Colonic mucosa (tissue), 4 donors: ENCODE results near the gene TTC7B. TPM values are rescaled to one million over a fixed set of nuclear protein-coding genes. Genes with fewer than 3 reads are reported as not detected.
A peak's percentile ranks its signal among the peaks of the same experiment; 100 is the strongest.

Source experiments
- DNase-seq: peaks from one replicate; pipeline ENCODE4 v3.0.0-alpha.2; 2020
- H3K27ac ChIP-seq: fragments of 200-600 bp; one replicate; pipeline ENCODE4 v1.8.0; 2021
- H3K27me3 ChIP-seq: fragments of 200-600 bp; one replicate; pipeline ENCODE4 v1.8.0; 2021
- H3K36me3 ChIP-seq: fragments of 200-600 bp; one replicate; pipeline ENCODE4 v1.8.0; 2021
- H3K4me1 ChIP-seq: fragments of 200-600 bp; one replicate; pipeline ENCODE4 v1.8.0; 2021; ENCODE audit warnings: mild to moderate bottlenecking
- H3K4me3 ChIP-seq: fragments of 200-600 bp; one replicate; pipeline ENCODE4 v1.8.0; 2021
- H3K9ac ChIP-seq, 2 donors: one replicate each; pipeline ENCODE4 v1.7.0; 2013; ENCODE audit warnings: control low read depth in 2 of 2, low read depth in 2 of 2, low read length in 2 of 2
- H3K9me3 ChIP-seq: fragments of 200-600 bp; one replicate; pipeline ENCODE4 v1.8.0; 2021
- intact Hi-C: fragments of 100-400 bp; cut with DNase I; formaldehyde crosslinking; loops from one replicate; pipeline ENCODE4 v1.14.1; 2022
- total RNA-seq, 2 donors: library from RNA; stranded (reverse); fragmentation: NEBNext Ultra II Directional in 1 of 2; extraction: Animal tissue kit (Norgen Biotek cat#: 25700) in 1 of 2; gene quantifications; one replicate each; pipeline ENCODE4 v1.2.1, GENCODE V29; 2021
- TF ChIP-seq, protein P1 (sequence below): fragments of 200-600 bp; IDR thresholded peaks from one replicate; pipeline ENCODE4 v1.8.0; 2022; ENCODE audit warnings: antibody characterized with exemption, mild to moderate bottlenecking
- donor health status: healthy.
- donor health status: DM: no; HTN: no; CAD: no.
- donor health status: DM: no; HTN: no; CAD: no.

The TTC7B gene
- total RNA-seq, 2 donors from 2014 or later, result 3.3 to 11.8 TPM

DNA sequence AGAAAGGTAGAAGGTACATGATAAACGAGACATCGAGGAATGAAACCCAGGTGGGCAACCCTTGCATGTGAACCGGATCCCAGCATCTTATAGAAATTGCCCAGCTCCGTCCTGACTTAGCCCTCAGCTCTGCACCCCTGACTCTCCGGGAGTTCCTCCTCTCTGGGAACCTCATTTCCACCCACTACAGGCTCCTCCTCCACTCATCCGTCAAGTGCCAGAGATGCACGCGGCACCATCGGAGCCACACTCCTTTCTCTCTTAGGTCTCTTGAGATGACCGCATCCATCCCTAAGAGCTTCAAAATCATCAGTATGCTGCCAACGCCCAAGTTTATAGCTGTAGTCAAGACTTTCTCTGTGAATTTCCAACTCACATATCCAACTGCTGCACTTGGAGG lies 84.7 kb downstream of the TTC7B start:
- Histone ChIP-seq H3K4me3 (no peak overlapping the region), H3K4me1 (no peaks in the 10 kb centered on the region), H3K36me3 (no peaks in the 10 kb centered on the region), H3K9ac (no peak overlapping the region), H3K9me3 (no peaks in the 10 kb centered on the region), H3K27ac (no peak overlapping the region), H3K27me3 (no peaks in the 10 kb centered on the region)
- DNase-seq, result no peak
- TF ChIP-seq, protein P1, sequence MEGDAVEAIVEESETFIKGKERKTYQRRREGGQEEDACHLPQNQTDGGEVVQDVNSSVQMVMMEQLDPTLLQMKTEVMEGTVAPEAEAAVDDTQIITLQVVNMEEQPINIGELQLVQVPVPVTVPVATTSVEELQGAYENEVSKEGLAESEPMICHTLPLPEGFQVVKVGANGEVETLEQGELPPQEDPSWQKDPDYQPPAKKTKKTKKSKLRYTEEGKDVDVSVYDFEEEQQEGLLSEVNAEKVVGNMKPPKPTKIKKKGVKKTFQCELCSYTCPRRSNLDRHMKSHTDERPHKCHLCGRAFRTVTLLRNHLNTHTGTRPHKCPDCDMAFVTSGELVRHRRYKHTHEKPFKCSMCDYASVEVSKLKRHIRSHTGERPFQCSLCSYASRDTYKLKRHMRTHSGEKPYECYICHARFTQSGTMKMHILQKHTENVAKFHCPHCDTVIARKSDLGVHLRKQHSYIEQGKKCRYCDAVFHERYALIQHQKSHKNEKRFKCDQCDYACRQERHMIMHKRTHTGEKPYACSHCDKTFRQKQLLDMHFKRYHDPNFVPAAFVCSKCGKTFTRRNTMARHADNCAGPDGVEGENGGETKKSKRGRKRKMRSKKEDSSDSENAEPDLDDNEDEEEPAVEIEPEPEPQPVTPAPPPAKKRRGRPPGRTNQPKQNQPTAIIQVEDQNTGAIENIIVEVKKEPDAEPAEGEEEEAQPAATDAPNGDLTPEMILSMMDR, result no peak
- intact Hi-C loops, result no loop called here

DNA sequence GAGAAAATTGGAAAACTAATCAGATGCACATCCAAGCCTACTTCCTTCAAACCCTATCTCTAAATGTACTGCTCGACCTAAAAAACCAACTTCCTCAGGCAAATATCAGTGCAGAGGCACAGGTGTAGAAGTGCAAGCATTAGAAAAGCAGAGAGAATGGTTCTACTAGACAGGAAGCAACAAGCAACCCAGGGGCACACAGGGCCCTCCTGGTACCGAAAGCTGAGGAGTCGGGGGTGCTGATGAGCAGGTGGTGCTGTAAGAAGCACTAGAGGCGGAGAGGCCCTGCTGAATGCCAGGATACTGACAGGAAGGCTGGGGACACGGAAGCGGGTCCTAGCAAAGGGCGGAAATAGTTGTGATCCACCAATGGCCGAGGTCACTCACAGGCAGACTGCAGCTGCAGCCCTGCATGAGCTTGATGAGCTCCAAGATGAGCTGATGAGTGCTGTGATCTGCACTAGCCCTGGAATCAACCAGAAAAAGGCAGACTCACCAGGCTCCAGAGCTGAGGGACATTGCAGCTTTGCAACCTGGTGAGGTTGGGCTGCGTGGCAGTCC lies 85.9 kb downstream of the TTC7B start:
- no peaks in the 10 kb centered on the region for H3K27me3 ChIP-seq
- H3K9me3 ChIP-seq, result no peaks in the 10 kb centered on the region
- DNase-seq, result no peak
- TF ChIP-seq, protein P1, result no peak
- H3K4me1 ChIP-seq, result no peaks in the 10 kb centered on the region
- no peak overlapping the region for H3K27ac ChIP-seq
- no peaks in the 10 kb centered on the region for H3K36me3 ChIP-seq
- no peak overlapping the region for H3K9ac ChIP-seq
- intact Hi-C loops, result no loop called here
- H3K4me3 ChIP-seq, result no peak overlapping the region

DNA sequence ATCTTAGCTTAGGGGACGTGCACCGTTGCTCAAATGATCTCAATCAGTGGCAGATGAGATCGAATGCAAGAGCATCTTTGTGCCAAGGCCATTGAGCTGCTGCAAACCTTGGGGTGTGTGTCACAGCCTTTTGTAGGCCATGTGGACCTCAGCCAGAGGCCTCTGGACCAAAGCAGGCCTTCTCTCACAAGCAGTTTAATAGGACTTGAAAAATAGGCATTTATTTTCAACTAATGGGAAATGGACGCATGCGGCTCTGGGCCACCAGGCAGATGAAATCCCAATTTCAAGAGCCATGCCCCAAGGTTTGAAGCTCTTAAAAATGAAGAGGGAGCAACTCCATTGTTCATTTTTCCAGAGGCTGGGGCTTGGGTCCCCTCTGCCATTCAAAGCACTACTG lies 87.3 kb downstream of the TTC7B start:
- H3K9me3 ChIP-seq, result no peaks in the 10 kb centered on the region
- no peak overlapping the region for H3K27ac ChIP-seq
- intact Hi-C loops, result no loop called here
- H3K4me1 ChIP-seq, result no peaks in the 10 kb centered on the region
- TF ChIP-seq, protein P1, result no peak
- no peaks in the 10 kb centered on the region for H3K36me3 ChIP-seq
- DNase-seq, result no peak
- H3K27me3 ChIP-seq, result no peaks in the 10 kb centered on the region
- no peak overlapping the region for H3K9ac ChIP-seq
- H3K4me3 ChIP-seq, result no peak overlapping the region

DNA sequence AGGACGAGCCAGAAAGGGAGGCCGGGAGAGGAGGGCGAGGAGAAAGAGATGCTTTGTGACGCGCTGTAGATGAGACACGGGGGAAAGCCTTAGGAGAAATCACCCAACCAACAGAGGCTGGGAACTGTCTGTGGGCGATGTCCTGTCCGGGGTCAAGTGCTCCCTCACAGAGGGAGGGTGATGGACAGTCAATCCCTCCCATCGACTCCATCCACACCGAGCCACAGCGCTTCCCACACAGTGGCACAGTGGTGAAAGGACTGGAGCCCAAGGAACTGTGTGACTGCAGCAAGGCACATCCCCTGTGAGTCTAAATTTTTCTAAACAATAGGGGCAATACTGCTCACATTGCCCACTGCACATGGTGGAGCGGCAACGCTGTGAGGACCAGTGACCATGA lies 89.1 kb downstream of the TTC7B start:
- H3K27me3 ChIP-seq, result no peaks in the 10 kb centered on the region
- no peaks in the 10 kb centered on the region for H3K9me3 ChIP-seq
- H3K4me3 ChIP-seq, result no peak overlapping the region
- no peaks in the 10 kb centered on the region for H3K36me3 ChIP-seq
- no peak overlapping the region for H3K27ac ChIP-seq
- H3K4me1 ChIP-seq, result no peaks in the 10 kb centered on the region
- TF ChIP-seq, protein P1, result no peak
- no peak overlapping the region for H3K9ac ChIP-seq
- DNase-seq, result no peak
- intact Hi-C loops, result no loop called here

DNA sequence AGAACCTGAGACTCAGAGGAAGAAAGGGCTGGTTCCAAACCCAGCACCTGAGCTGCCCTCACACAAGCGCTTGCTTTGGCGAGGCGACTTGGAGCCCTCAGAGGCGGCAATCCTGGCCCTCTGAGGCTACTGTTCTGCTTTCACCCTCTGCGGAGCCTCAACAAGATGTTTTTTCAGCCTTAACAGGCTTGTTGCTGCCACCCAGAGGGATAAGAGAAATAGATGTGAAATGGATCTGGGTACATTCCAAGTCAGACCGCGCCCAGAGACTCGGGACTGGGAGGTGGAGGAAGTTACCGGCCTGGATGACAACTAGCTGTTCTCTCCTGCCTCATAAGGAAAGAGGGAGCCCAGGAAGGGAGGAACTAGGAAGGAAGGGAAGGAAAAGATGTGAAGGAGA lies 89.6 kb downstream of the TTC7B start:
- Histone ChIP-seq H3K27ac (no peak overlapping the region), H3K9ac (no peak overlapping the region), H3K9me3 (no peaks in the 10 kb centered on the region), H3K4me1 (no peaks in the 10 kb centered on the region), H3K4me3 (no peak overlapping the region), H3K27me3 (no peaks in the 10 kb centered on the region), H3K36me3 (no peaks in the 10 kb centered on the region)
- peak; percentile 80 for DNase-seq
- intact Hi-C loops, result no loop called here
- TF ChIP-seq, protein P1, result no peak
